Measurements from ENCODE around the gene SYNC. TPM values are rescaled to one million over a fixed set of nuclear protein-coding genes. Genes with fewer than 3 reads are reported as not detected.

SYNC gene
- total and polyA plus RNA-seq, 9 of the 15 experiments (the other 6 are each of a cell fraction or from before 2014, with no cell fraction given), result 0.49 to 1.1 (median 0.87) TPM

DNA sequence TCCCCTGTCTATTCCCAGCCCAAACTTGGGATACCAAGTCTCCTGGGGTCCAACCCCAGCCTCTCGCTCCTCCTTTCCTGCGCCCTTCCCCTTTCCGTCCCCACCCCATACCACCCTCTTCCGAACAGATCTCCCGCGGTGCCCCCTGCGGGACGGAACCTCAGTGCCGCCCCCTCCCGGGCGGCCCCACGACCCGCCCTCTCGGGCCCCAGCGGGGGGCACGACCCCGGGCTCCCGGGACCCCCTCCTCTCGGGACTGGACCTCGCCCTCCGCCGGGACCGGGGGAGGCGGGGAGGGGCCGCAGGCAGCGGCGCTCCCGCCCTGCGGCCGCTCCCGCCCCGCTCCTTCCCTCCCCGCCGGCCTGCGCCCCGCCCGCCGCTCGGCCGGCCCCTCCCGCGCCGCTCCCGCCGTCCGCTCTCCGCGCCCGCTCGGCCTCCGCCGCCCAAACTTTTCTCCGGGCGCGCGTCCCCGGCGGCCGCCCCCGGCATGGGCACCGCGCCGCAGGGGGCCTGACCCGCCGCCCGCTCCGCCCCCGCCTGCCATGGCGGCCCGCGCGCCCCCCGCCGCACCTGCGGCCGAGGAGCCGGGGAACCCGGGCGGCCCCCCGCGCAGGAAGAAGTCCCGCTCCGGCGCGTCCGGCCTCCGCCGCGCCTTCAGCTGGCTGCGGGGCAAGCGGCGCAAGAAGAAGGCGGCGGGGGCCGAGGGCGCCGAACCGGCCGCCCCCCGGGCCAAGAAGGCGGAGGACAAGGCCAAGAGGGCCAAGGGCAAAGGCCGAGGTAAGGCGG lies 39.0 kb upstream of the SYNC start:
- Histone ChIP-seq H4K20me1 (replicated peaks; ENCODE audit: control insufficient read depth, insufficient read depth, low read length) (no peaks in the 10 kb centered on the region), H3K4me3 (peak overlapping the region; percentile 73), H3K4me1 (replicated peaks in 1 of 2; ENCODE audit: control insufficient read depth in 2 of 2, insufficient read depth in 2 of 2, low read length in 2 of 2) (peaks cover 29 to 36% of the 10 kb centered on the region in 2 experiments; a peak in 4 of 5 replicates), H3K27ac (ENCODE audit: extremely low read depth, low read depth, low read length) (peak overlapping the region; percentile 64), H2AFZ (ENCODE audit: low read depth, low read length) (peak overlapping the region; percentile 87), H3K9ac (ENCODE audit: insufficient read depth in 1 of 2, low read depth in 2 of 2, low read length in 2 of 2) (peak overlapping the region; percentile 73 to 94), H3K9me1 (ENCODE audit: control insufficient read depth, insufficient read depth, low read length) (no peaks in the 10 kb centered on the region), H3K4me2 (ENCODE audit: insufficient read depth, low read length) (peak overlapping the region; percentile 73), H3K36me3 (ENCODE audit: control insufficient read depth, insufficient read depth, low read length) (no peaks in the 10 kb centered on the region), H3K9me3 (replicated peaks; ENCODE audit: control insufficient read depth, insufficient read depth, low read depth, low read length) (no peaks in the 10 kb centered on the region), H3K79me2 (ENCODE audit: control insufficient read depth, insufficient read depth, low read length) (peaks cover 11% of the 10 kb centered on the region), H3K27me3 (ENCODE audit: control insufficient read depth in 2 of 2, insufficient read depth in 2 of 2, low read length in 2 of 2) (no peaks in the 10 kb centered on the region)
- DNase-seq (ENCODE audit: extremely low read depth in 1 of 4, low spot score in 3 of 4) (peak; percentile 60 to 97 (median 94)), ATAC-seq (peak; percentile 84), FAIRE-seq (no peak)
- ChIA-PET CTCF (ENCODE audit: low intra/inter-chr PET ratio) (interaction anchor here (1.7 kb wide), 1 partner anchor 29 kb away, joined by 9 read pairs; no protein-coding TSS in a partner anchor), POLR2A (interaction anchor here (0.6 to 2.1 kb wide), 6 partner anchors 10 to 65 kb away, joined by 3 to 7 read pairs (median 4); no protein-coding TSS in a partner anchor)
- under 1% methylated on average over 41 of the region's 103 CpGs for WGBS (ENCODE audit: insufficient coverage, low coverage, missing lambda C conversion rate)
- intact Hi-C loops (cut with micrococcal nuclease) (no loop called here), in situ Hi-C loops (cut with MboI) (no loop called here)
- no TSS peak for BruUV-seq (replicated peaks)
- TF ChIP-seq ELF4 (CRISPR knock-in tag; IDR thresholded peaks at IDR 0.05) (no peak), EGR1 (conservative IDR thresholded peaks at IDR 0.05) (peak; percentile 28; the same call in 1 of the 2 replicates), ESRRA (IDR thresholded peaks at IDR 0.05; ENCODE audit: borderline replicate concordance, low read depth) (peak; percentile 20; the same call in 1 of the 2 replicates), RB1 (IDR thresholded peaks at IDR 0.05; ENCODE audit: low read depth) (peak; percentile 87), ARHGAP35 (IDR thresholded peaks at IDR 0.05; ENCODE audit: partially characterized antibody) (no peak), HMG20A (CRISPR knock-in tag; conservative IDR thresholded peaks at IDR 0.05) (no peak), ZNF212 (CRISPR knock-in tag; IDR thresholded peaks at IDR 0.05) (no peak), NRF1 (conservative IDR thresholded peaks at IDR 0.05 in 1 of 2, IDR thresholded peaks at IDR 0.05 in 1 of 2) (0 out of 4 replicates have a peak, but pooled peaks have one; percentile 8 to 11), NCOA2 (IDR thresholded peaks at IDR 0.05; ENCODE audit: partially characterized antibody in 2 of 2) (no peak), ZNF695 (CRISPR knock-in tag; IDR thresholded peaks at IDR 0.05) (0 out of 2 replicates have a peak, but pooled peaks have one; percentile 10), KDM5B (IDR thresholded peaks at IDR 0.05; ENCODE audit: insufficient replicate concordance, low read depth, low read length) (peak; percentile 5), L3MBTL2 (IDR thresholded peaks at IDR 0.05) (0 out of 2 replicates have a peak, but pooled peaks have one; percentile 15), TGIF2 (CRISPR knock-in tag; IDR thresholded peaks at IDR 0.05) (0 out of 2 replicates have a peak, but pooled peaks have one; percentile 20), KDM4B (IDR thresholded peaks at IDR 0.05; ENCODE audit: borderline replicate concordance in 2 of 2, low read depth in 1 of 2) (no peak), BRD9 (IDR thresholded peaks at IDR 0.05; ENCODE audit: low read depth, partially characterized antibody) (no peak)
- TF ChIP-seq, protein P1, sequence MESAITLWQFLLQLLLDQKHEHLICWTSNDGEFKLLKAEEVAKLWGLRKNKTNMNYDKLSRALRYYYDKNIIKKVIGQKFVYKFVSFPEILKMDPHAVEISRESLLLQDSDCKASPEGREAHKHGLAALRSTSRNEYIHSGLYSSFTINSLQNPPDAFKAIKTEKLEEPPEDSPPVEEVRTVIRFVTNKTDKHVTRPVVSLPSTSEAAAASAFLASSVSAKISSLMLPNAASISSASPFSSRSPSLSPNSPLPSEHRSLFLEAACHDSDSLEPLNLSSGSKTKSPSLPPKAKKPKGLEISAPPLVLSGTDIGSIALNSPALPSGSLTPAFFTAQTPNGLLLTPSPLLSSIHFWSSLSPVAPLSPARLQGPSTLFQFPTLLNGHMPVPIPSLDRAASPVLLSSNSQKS (CRISPR knock-in tag; IDR thresholded peaks at IDR 0.05), result no peak

Data from K562 (cell line).